ENCODE results near the gene GRP.

GRP gene

GRCh38 chr18:59219672-59220163, at the start of gene GRP:
GRP (plus strand) TSS chr18:59220158; CDS start chr18:59220266, 108 bp downstream.
- DNase-seq = peak in 1 of 2 experiments; percentile 13

DNA sequence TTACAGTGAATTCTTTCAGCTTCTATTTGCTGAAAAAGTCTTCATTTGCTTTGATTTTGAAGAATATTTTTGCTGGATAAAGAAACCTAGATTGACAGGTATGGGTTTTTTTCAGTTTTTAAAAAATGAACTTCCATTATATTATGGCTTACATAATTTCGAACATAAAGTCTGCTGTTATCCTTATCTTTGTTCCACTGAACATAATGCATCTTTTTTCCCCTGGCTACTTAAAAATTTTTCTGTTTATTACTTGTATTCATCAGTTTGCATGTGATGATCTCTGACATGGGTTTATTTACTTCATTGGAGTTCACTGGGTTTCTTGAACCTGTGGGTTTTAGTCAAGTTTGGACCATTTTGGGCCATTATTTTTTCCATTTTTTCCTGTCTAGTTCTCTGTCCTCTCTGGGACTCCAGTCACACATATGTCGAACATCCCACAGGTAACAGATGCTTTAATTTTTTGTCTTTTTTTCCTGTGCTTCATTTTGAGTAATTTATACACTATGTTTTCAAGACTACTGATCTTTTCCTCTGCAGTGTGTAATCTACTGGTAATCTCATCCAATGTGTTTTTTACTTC, 47.2 kb upstream of the GRP start:
- DNase-seq = no peak

- DNase-seq = no peak
These were observed 42.5 kb upstream of the GRP start for GRCh38 chr18:59177485-59177884.

GRCh38 chr18:59180150-59180845, 39.7 kb upstream of the GRP start:
- no peak for DNase-seq

GRCh38 chr18:59182673-59183072, 37.3 kb upstream of the GRP start:
- DNase-seq = no peak

- no peak for DNase-seq
These were observed 30.9 kb upstream of the GRP start for GRCh38 chr18:59189008-59189407.

- no peak for DNase-seq
These were observed 30.2 kb upstream of the GRP start for GRCh38 chr18:59189746-59190145.

- DNase-seq = no peak
These were observed 23.7 kb upstream of the GRP start for GRCh38 chr18:59196161-59196725.

GRCh38 chr18:59197636-59198035, 22.3 kb upstream of the GRP start:
- DNase-seq = no peak

GRCh38 chr18:59198215-59198614, 21.7 kb upstream of the GRP start:
- no peak for DNase-seq

- no peak for DNase-seq
These were observed 19.2 kb upstream of the GRP start for GRCh38 chr18:59200787-59201186.

DNA sequence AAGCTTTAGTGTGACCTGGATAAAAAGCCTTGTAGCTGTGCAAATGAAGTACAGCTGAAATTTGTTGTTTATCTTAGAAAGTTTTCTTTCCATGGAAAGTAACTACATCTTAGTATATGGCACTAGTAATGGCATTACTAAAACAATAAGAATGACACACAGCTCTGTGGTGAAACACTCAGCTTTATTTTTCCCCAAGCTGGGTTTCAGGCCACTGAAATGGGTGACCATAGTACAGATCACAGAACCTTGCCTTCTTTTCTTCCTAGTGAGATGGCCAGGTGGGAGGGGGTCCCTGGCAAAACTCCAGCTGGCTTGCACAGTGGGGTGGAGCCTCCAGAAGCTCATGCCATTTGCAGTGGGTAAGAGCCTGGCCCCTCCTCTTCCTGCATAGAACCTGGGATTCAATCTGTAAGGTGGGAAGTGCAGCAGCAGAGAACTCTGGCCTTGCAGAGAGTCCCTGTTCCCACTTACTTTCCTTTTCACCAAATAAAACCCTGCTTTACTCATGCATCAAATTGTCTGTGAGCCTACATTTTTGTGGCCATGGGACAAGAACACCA, 17.6 kb upstream of the GRP start:
- no peak for DNase-seq

GRCh38 chr18:59207506-59207905, 12.5 kb upstream of the GRP start:
- no peak for DNase-seq

DNA sequence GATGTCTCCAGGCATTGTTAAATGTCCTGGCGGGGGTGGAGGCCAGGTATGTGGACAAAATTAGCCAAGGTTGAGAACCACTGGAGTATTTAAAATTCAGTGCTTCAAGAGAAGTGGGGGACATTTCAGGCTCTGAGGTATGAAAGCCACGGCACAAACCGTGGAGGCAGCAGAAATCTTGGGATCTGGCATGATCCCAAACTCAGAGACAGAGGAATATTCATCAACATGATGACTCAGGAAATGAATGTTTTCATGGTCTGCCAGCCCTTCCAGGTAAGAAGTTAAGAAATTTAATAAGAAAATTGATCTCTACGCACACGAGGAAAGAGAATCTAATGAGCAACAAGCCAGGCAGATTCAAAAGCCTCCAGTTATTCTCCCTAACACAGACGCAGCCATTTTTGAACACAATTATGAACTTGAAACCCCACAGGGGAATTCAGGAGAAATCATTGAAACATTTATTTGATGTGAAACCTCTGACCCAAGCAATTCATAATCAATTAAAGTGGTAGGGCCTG, 11.3 kb upstream of the GRP start:
- no peak for DNase-seq

- DNase-seq = no peak
These were observed 9.7 kb upstream of the GRP start for GRCh38 chr18:59210299-59210698.

DNA sequence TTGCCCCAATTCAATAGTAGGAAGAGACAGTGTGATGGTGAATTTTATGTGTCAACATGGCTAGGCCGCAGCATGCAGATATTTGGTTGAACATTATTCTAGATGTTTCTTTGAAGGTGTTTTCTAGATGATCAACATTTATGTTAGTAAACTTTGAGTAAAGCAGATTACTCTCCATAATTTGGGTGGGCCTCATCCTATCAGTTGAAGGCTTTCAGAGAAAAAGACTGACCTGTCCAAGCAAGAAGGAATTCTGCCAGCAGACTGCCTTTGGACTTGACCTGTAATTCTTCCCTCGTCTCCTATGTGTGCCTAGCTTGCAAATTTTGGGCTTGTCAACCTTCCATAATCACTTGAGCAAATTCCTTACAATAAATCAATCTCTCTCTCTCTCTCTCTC, 8.3 kb upstream of the GRP start:
- no peak for DNase-seq

DNA sequence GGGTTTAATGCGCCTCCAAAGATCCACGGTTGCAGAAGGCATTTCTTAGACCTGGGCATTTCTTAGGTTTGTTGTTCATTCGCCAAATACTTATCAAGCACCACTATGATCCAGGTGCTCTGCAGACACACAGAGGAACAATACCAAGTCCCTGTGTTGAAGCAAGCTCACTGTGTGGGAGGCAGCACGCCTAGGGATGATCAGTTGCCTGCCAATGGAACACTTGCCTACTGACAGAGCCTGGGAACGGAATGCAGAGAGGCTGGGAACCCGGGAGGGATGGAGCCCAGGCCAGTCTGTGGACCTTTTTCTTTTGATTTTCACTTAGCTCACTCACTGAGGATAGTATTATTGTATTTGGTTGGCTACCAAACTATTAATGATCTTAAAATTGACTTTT, 1.9 kb upstream of the GRP start:
- DNase-seq = no peak

- no peak for DNase-seq
These were observed 316 bp downstream of the GRP start for GRCh38 chr18:59220164-59220783.

GRCh38 chr18:59220784-59221765, 1.1 kb downstream of the GRP start:
- DNase-seq = no peak

- DNase-seq = no peak
These were observed 2.4 kb downstream of the GRP start for GRCh38 chr18:59222341-59222740.

DNA sequence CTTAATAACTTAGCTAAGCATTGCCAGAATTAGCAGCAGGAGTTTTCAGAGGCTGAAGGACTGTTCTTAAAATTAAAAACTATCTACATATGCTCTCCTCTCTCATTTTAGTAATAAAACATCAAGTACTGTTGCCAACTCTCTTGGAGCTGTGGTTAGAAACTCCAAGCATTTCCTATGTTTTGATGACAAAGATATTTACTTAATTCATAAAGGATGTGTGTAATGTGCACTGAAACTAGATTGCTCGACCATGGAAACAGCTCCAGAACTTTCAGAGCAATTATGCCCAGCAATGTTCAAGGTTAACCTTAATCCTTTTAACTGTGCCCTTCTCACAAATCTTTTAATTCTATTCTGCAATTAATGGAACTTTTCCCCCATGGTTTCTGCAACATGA, 8.4 kb downstream of the GRP start:
- DNase-seq = no peak

GRCh38 chr18:59229191-59229590, 9.2 kb downstream of the GRP start:
- no peak for DNase-seq
